HG03354 (cell line): ENCODE measurements around the gene FMO1.

Experiments used
- ATAC-seq: cut with Tn5 transposase; IDR thresholded peaks from one replicate; pipeline ENCODE4 v1.9.1; 2021; ENCODE audit warnings: mild to moderate bottlenecking; ENCODE audit not compliant: unreplicated experiment, poor library complexity, severe bottlenecking

FMO1 gene

DNA sequence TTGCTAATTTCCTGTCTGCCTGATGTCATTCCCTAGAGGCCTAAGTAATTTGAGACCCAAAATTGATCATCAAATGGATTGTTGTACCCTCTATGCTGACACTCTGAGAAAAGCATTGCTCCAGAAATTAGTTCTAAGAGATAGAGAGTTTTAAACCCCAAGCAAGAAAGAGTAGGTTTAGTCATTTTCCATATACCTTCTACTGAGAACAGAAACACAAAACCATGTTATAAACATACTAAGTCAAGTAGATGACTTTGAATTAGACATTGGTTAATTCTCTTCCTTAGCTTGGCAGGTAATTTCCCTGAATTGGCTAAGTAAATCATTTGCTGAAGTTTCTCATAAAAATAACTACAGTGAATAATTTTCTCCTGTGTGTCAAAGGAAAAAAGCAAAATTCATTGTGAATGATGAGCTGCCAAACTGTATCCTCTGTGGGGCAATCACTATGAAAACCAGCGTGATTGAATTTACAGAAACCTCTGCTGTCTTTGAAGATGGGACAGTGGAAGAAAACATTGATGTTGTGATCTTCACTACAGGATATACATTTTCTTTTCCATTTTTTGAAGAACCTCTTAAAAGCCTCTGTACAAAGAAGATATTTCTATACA is 85.8 kb downstream of the FMO1 start:
- no peak for ATAC-seq
